IPS DF 4.7 (cell line): ENCODE data around the gene FEZ2.

ENCODE experiments used
- DNase-seq: peaks from one replicate; pipeline ENCODE4 v3.0.0-alpha.2; 2013; ENCODE audit warnings: low spot score; ENCODE audit errors: extremely low read depth

The FEZ2 gene

GRCh38 chr2:36562973-36563532 lies 34.9 kb downstream of the FEZ2 start:
- DNase-seq = no peak

- no peak for DNase-seq
These were observed 35.7 kb downstream of the FEZ2 start for GRCh38 chr2:36562240-36562639.

DNA sequence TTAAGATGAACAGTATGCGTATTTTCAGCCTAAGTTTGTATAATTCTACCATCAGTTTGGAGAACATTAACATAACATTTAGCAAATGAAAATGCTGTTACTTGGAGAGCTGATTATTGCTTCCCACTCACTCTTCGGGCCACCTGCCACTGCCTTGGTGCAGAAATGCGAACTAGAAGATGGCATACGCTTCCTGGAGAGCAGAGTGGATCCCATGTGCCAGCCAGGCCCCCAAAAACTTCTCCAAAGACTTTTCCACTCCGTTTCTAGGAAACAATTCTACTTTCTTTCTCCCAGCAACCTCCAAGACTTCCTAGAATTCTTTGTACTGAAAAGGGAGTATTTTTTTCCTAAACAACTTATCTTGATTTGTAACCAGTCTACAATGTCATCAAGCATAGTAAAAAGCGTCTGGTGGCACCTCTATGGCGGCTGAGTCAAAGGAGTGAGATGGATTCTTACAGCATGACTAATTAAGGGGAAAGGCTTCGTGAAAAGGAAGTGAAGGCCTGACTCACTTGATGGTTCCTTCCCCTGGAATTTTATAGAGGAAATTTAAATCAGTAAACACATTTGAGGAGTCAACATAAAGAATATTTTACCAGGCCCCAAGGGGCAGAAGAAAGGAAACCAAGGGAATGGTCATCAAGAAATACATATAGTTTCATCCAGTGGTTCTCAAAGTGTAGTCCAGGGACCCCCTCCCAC lies 36.6 kb downstream of the FEZ2 start:
- no peak for DNase-seq

DNA sequence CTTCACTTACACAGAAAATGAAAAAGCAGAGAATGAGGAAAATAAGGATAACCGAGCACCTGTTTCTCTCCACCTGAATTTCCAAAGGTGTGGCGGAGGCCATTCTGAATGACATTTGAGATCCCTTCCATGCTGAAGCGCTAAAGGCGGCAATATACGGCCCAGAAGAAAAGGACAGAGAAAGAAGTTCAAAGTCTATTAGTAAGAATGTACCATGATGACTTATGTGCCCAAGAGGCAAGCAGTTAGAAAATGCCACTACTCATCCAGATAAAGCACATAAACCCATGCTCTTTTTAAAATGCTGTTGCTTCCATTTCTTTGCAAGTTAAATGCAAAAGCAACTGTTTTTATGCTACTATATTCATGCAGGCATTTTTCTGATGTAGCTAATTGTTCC lies 37.2 kb downstream of the FEZ2 start:
- no peak for DNase-seq

DNA sequence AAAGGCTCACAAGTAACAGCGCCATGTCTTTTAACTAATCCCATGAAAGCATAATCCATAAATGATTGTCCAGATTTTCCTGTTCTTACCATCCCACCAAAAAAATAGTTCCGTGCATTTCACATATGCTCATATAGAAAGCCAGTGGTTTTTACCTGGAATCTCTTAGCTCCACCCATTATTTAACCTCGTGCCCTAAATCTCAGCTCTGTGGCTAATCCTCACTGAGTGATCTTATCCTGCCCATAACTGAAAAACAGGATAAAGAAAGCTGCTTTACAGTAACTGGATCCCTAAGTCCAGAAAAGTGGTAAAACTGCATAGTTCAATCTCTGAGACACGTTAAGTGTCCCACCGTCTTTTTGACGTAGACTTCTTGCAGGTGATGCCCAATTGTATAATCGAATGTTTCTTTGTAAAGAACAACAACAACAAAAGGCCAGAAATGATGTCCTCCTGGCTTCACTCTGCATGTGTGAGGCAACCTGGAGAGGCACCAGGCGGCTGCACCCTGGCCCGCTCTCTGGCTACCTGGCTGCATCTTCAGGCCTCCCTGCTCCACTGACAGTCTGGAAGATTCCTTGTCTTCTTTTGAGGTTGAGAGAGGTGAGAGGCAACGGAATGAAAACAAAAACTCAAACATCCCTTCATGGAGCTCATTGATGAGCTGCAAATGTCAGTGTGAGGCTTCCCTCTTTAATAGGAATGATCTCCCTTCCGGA lies 38.6 kb downstream of the FEZ2 start:
- DNase-seq = no peak

GRCh38 chr2:36556842-36557241 lies 41.1 kb downstream of the FEZ2 start:
- no peak for DNase-seq

DNA sequence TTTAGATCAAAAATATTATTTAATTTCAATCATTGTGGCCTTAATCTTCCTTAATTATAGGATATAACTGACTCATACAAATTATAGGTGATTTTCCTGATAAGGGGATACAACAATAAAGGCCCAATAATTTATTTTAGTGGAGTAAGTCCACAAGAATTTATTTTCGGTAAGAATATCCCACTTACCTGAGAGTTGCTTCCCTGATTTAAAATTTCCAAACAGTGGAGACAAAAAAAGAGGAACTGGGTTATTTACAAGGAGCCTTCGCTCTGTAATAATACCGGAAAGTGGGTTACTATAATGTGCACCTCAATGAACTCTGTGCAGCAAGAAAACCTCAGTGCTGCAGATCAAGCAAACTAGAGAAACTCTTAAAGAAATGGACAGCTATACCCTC lies 42.2 kb downstream of the FEZ2 start:
- no peak for DNase-seq

GRCh38 chr2:36554531-36554930 lies 43.4 kb downstream of the FEZ2 start:
- DNase-seq = no peak

DNA sequence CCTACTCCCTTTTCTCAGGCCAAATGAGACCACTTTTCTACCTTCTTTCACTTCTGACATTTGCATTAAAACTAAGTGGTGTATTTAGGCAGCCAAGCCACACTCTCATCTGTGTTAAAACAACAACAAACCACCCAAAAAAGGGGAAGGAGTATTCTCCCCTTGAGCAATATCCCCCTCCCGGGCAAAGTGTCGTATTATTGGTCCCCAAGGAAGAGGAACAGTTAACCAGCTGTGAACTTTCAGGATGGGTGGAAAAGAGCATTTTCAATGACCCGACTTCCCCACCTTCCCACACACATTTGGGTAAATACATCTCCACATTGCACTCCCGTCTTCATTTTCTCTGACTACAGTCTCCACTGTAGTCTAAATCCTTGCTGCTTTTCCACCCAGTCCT lies 44.3 kb downstream of the FEZ2 start:
- no peak for DNase-seq

- DNase-seq = no peak
These were observed 48.0 kb downstream of the FEZ2 start for GRCh38 chr2:36550006-36550405.

DNA sequence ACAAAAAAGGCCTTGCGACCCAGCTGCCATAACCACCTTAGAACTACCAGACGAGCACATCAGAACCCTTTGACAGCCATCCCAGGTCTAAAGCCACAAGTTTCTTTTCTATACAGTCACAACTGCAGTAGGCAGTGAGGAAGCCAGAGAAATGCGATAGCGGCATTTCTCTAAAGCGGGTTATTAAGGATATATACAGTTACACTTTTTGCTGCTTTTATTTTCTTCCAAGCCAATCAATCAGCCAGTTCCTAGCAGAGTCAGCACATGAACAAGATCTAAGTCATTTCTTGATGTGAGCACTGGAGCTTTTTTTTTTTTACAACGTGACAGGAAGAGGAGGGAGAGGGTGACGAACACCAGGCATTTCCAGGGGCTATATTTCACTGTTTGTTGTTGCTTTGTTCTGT lies 48.8 kb downstream of the FEZ2 start:
- DNase-seq = no peak

DNA sequence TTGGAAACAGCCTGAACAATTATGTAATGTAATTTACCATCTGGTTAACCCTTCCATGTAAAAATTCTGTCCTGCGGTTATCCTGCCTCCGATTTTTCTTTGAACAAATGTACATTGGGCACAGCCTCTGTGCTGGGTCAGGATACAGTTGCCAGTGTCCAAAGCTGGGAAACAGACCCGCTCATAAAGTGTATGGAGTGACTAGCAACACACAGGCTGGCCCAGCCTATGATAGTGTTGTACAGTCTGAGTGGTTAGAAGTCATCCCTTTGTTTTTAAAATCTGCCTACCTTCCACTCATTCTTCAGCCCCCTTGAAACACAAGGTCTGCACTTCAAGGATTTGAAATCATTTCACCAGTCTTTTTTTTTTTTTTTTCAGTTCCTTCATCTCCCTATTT lies 50.1 kb downstream of the FEZ2 start:
- no peak for DNase-seq

- no peak for DNase-seq
These were observed 52.0 kb downstream of the FEZ2 start for GRCh38 chr2:36545871-36546416.

DNA sequence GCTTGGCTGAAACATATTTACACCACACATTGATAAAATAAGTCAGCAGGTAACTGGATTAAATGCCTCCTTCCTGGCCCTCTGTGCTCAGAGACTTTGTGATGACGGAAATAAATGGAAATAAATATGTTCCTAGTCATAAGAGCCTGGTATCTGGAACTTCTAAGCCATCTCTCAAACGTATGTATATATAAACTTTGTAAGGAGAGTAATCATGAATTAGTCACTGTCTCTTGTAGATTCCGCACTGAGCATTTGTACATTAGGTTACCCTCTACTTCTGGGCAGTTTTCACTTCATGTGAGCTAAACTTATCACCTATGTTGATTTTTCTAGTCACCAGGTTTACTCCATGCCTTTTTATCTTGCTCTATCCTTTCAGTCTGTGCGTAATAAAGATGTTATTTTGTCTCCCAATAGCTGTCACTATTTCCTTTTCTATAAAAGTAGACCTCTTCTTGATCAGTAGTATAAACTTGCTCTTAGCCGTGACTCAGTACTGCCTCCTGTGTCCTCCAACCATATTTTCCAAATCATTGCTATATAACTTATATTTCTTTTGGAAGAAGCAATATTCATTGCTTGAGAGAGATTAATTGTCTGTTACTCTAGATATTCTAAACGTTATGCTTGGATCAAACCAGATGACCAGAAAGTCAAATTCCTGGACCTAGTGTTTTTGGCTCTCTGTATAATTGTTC lies 53.2 kb downstream of the FEZ2 start:
- DNase-seq = no peak

DNA sequence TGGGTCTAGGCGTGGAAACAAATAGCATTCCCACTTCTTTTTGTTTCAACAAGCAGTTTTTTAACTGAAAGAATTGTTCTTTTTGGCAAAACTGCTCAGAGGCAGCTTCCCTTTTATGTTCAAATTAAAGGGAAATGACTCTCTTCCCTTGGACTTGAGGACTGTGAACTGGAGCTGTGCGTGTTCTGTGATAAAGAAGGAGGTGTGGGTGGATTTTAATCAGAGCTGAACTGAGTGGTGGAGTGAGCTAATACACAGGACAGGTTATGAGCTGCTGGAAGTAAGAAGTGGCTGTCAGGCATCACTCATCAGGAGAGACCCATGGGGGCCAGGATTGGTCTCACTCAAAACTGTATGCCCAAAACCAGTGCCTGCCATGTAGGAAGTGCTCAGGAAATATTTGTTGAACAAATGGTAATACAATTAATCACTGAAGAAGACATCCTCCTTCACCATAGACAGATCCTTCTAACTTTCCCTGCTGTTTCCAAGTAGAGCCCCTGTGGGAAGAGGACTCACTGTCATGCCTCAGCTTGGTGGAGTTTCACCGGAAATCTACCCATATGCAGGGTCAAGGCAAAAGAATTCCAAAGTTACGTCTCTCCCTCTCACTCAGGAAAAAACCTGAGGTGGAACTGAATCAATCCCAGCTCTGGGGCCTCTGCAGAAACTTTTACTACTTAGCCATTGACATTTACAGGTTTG lies 55.9 kb downstream of the FEZ2 start:
- DNase-seq = no peak

GRCh38 chr2:36540986-36541754 lies 56.8 kb downstream of the FEZ2 start:
- DNase-seq = no peak

GRCh38 chr2:36539631-36540030 lies 58.3 kb downstream of the FEZ2 start:
- no peak for DNase-seq

- DNase-seq = no peak
These were observed 59.6 kb downstream of the FEZ2 start for GRCh38 chr2:36538335-36538734.

DNA sequence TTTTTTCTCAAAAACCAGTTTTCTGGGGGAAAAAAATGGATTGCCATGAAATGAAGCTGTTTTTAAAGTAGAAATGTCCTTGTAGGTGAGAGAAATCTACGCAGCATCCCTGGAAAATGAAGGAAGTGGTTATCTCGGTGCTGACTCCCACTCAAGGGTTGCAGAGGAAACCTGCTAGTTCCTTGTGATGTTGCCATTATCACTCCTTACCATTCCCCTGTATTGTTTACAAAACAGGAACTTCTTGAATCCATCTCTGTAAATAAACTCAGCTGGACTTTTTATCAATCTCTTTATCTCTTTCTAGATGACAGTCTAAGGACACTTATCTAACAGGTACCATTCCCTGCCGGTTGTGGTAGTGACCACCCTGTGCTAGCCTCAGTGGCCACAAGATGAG lies 61.2 kb downstream of the FEZ2 start:
- no peak for DNase-seq

DNA sequence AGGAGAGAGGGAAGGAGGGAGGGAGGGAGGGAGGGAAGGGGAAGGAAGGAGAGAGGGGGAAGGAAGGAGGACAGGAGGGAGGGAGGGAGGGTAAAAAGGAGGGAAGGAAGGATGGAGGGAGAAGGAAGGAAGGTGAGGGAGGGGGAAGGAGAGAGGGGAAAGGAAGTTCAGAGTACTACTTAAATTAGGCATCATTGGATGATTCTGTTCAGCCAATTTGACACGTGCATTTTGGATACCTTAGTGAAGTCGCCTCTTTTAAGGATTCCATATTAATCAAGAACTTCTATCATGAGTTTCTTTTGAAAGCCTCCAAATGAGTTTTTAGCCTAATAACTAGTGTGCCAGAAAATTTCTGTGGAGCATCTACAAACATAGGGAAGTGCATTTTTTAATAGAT lies 62.9 kb downstream of the FEZ2 start:
- no peak for DNase-seq
